Ishikawa (cell line): ENCODE results near the gene BBS9.

Experiments used
- EP300 ChIP-seq: IDR thresholded peaks from 2 replicates; pipeline ENCODE4 v1.6.1; 2012; ENCODE audit warnings: borderline replicate concordance
- MAX ChIP-seq: IDR thresholded peaks from 2 replicates; pipeline ENCODE4 v1.6.1; 2012
- TAF1 ChIP-seq: IDR thresholded peaks from 2 replicates; pipeline ENCODE4 v1.6.1; 2012; ENCODE audit warnings: low read depth, mild to moderate bottlenecking
- YY1 ChIP-seq: IDR thresholded peaks from 2 replicates; pipeline ENCODE4 v1.6.1; 2012; ENCODE audit warnings: low read depth
- ZBTB7A ChIP-seq: IDR thresholded peaks from 2 replicates; pipeline ENCODE4 v1.6.1; 2012; ENCODE audit warnings: low read depth

- no peak for TF ChIP-seq ZBTB7A
- TF ChIP-seq MAX: no peak
- TF ChIP-seq YY1: no peak
- TF ChIP-seq EP300: no peak
- no peak for TF ChIP-seq TAF1
Observed at GRCh38 chr7:33300742-33301141, 171.4 kb downstream of the BBS9 start.
